ENCODE measurements around the gene CEACAM8. TPM values are rescaled to one million over a fixed set of nuclear protein-coding genes. Genes with fewer than 3 reads are reported as not detected.
"Not testable (repeated sequence)": the region's sequence is repeated elsewhere in the genome, so short reads cannot be mapped to it uniquely, and the experiment has no call there.

Gene CEACAM8
- total RNA-seq, 1 donor from 2014 or later, result not detected

DNA sequence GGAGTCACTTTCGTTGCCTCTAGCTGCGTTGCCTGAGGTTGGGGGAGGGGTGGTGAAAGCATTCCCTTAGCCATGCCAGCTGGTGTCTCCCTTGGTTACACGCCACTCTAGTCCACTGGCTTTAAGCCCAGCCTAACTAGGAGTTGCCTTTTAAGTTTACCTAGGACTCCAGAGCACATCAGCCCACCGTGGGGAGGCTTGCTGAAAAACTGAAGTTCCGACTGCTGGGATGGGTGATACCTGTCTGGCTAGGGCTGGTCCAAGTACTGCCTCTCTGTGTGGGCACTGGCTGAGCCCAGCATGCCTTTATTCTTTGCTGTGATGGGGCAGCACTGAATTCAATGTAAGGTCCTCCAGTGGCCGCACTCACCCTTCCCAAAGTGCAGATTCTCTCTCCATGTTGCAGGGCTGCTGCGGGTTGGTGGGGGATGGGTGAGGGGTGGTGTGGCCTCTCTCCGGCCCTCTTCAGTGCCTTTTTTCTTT is 54.6 kb downstream of the CEACAM8 start:
- DNase-seq, result no peak

DNA sequence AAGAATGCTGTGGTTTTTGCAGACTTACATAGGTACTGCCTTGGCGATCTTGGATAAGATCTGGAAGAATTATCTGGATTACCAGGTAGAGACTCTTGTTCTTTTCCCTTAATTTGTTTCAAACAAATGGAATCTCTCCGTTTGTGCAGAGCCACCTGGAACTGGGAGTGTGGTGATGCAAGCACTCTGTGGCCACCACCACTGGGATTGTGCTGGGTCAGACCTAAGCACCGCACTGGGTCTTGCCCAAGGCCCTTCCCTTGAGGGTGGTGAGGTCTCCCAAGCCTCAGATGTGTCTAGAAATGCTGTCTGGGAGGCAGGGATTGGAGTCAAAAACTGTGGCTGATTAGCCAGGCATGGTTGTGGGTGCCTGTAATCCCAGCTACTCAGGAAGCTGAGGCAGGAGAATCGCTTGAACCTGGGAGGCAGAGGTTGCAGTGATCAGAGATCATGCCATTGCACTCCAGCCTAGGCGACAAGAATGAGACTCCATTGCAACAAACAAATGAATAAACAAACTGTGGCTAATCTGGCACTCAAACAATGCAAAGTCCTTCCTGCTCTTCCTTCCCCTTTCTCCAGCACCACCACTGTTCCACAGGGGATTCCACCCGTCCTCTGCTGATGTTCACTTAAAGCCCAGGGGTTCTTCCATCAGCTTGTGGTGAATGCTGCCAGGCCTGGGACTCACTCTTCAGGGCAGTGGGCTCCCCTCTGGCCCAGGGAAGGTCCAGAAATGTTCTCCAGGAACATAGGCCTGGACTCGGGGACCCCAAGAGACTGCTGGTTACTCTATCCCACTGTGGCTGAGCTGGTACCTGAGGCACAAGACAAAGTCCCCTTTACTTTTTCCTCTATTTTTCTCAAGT is 55.6 kb downstream of the CEACAM8 start:
- no peak for DNase-seq

- DNase-seq, result not testable (repeated sequence)
Observed at GRCh38 chr19:42535276-42535675, 59.4 kb downstream of the CEACAM8 start.

DNA sequence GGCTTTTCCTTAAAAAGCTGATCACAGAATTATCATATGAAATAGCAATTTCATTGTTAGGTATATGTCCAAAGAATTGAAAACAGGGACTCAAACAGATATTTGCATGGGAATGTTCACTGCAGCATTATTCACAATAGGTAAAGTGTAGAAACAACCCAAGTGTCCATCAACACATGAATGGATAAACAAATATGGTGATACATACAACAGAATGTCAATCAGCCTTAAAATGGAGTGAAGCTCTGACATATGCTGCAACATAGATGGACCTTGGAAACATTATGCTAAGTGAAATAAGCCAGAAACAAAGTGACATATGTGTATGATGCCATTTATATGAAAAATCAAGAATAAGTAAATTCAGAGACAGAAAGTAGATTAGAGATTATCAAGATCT is 60.3 kb downstream of the CEACAM8 start:
- DNase-seq, result no peak

GRCh38 chr19:42532891-42533290 is 61.8 kb downstream of the CEACAM8 start:
- DNase-seq, result no peak

GRCh38 chr19:42531313-42531712 is 63.4 kb downstream of the CEACAM8 start:
- DNase-seq, result no peak

Other genes with a start within 250 kb of the CEACAM8 start
- gene CNFN, start 204.6 kb downstream of the CEACAM8 start, total RNA-seq, result not detected in 2 replicates
- 10.8 and 12.1 TPM in 2 replicates for gene LIPE, start 167.5 kb downstream of the CEACAM8 start, total RNA-seq
- gene CXCL17, start 152.0 kb downstream of the CEACAM8 start, total RNA-seq, result not detected in 2 replicates
- 24.5 and 27.5 TPM in 2 replicates for gene CEACAM1, start 66.4 kb downstream of the CEACAM8 start, total RNA-seq
- gene PSG3, start 145.6 kb upstream of the CEACAM8 start, total RNA-seq, result not detected in 2 replicates
- not detected in 2 replicates for gene PSG8, start 170.8 kb upstream of the CEACAM8 start, total RNA-seq

Data from dermis blood vessel endothelial cell (primary cell).